ENCODE results near the gene CCNG1.

DNA sequence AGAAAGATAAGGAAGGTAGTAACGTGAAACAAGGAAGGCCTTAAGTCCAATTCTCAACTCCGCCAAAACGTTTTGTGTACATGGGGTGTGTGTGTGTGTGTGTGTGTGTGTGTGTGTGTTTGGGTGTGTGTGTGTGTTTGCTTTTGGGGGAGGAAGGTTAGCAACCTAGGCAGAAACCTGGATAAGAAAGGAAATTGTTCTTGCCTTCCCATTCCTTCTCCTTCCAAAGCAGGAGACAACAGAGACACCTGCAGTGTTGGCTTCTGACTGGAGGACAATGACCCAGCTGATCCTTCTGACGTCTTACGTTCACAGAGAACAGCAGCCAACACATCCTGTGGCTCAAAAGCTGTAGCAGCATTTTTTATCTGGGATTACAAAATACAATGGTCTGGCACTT is 4.1 kb upstream of the CCNG1 start:
- no peak for TF ChIP-seq CTCF (IDR thresholded peaks at IDR 0.05)
- no peak for TF ChIP-seq POLR2A (IDR thresholded peaks at IDR 0.05)

Measured in esophagus squamous epithelium (tissue), 4 donors.